Measurements from ENCODE around the gene ATP9B.

Gene ATP9B

DNA sequence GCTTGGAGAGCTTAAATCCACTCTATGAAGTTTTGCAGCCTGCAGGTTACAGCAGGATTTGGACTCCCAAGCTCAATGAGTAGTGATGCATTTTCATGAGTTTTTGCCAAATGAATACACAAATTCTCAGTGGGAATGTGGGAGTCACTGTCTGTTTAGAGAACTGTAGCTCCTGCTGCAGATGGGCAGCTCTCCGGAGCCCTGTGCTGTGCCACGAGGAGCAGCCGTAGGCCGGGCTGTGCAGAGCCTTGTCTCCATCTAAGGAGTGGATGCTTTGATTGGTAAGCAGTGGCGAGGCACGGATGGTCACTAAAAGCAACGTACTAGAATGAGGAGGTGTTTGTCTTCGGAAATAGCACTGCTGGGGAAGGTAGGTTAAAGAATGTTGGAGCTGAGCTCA, 230.5 kb downstream of the ATP9B start:
- Histone ChIP-seq H3K9me3 (ENCODE audit: severe bottlenecking) (no peaks in the 10 kb centered on the region), H3K4me3 (ENCODE audit: severe bottlenecking) (no peak overlapping the region), H3K4me1 (ENCODE audit: insufficient read depth, poor library complexity, severe bottlenecking) (no peaks in the 10 kb centered on the region), H3K27ac (ENCODE audit: poor library complexity, severe bottlenecking) (no peak overlapping the region), H3K36me3 (ENCODE audit: low read depth) (no peaks in the 10 kb centered on the region), H3K27me3 (ENCODE audit: insufficient read depth, poor library complexity, severe bottlenecking) (no peaks in the 10 kb centered on the region)
- TF ChIP-seq, protein P1, sequence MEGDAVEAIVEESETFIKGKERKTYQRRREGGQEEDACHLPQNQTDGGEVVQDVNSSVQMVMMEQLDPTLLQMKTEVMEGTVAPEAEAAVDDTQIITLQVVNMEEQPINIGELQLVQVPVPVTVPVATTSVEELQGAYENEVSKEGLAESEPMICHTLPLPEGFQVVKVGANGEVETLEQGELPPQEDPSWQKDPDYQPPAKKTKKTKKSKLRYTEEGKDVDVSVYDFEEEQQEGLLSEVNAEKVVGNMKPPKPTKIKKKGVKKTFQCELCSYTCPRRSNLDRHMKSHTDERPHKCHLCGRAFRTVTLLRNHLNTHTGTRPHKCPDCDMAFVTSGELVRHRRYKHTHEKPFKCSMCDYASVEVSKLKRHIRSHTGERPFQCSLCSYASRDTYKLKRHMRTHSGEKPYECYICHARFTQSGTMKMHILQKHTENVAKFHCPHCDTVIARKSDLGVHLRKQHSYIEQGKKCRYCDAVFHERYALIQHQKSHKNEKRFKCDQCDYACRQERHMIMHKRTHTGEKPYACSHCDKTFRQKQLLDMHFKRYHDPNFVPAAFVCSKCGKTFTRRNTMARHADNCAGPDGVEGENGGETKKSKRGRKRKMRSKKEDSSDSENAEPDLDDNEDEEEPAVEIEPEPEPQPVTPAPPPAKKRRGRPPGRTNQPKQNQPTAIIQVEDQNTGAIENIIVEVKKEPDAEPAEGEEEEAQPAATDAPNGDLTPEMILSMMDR (IDR thresholded peaks at IDR 0.05; ENCODE audit: poor library complexity, severe bottlenecking), result no peak
- DNase-seq (ENCODE audit: low spot score) (no peak), ATAC-seq (ENCODE audit: low read depth) (no peak)

DNA sequence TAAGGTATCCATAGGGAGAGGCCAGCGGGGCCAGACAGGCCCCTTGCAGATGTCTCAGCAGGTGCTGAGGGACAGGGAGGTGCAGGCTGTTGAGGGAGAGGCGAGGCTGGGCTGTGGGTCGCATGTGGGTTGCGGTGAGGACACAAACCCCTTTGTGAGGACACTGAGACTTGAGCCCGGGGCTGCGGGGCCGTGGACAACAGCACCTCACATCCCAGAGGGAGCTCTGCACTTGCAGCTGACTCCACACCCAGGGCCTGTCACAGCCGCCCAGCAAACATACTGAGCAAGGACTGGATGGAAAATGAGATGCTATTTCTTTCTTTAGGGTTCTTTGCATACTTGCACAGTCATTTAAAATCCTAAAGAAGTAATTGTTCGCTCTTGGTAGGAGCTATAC, 231.2 kb downstream of the ATP9B start:
- no peak for ATAC-seq (ENCODE audit: low read depth)
- TF ChIP-seq, protein P1 (IDR thresholded peaks at IDR 0.05; ENCODE audit: poor library complexity, severe bottlenecking), result no peak
- no peak for DNase-seq (ENCODE audit: low spot score)
- Histone ChIP-seq H3K4me3 (ENCODE audit: severe bottlenecking) (no peak overlapping the region), H3K36me3 (ENCODE audit: low read depth) (no peaks in the 10 kb centered on the region; the same call in 1 of the 2 replicates), H3K9me3 (ENCODE audit: severe bottlenecking) (no peaks in the 10 kb centered on the region), H3K27ac (ENCODE audit: poor library complexity, severe bottlenecking) (no peak overlapping the region), H3K27me3 (ENCODE audit: insufficient read depth, poor library complexity, severe bottlenecking) (no peaks in the 10 kb centered on the region), H3K4me1 (ENCODE audit: insufficient read depth, poor library complexity, severe bottlenecking) (no peaks in the 10 kb centered on the region)

DNA sequence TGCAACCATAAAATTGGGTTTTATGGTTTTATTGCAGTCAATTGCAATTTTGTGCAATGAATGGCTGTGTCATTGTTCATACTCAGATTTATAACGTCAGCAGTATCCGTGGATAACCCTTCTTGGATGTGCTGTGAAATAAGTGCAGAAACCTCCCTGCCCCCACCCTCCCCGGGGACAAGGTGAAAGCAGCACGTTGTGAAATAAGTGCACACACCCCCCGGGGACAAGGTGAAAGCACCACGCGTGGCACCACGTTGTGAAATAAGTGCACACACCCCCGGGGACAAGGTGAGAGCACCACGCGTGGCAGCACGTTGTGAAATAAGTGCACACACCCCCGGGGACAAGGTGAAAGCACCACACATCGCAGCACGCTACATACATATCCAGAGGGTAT, 232.9 kb downstream of the ATP9B start:
- no peaks in the 10 kb centered on the region for H3K27me3 ChIP-seq (ENCODE audit: insufficient read depth, poor library complexity, severe bottlenecking)
- H3K36me3 ChIP-seq (ENCODE audit: low read depth), result peaks cover 4% of the 10 kb centered on the region; the same call in 1 of the 2 replicates
- H3K9me3 ChIP-seq (ENCODE audit: severe bottlenecking), result no peaks in the 10 kb centered on the region
- no peak for ATAC-seq (ENCODE audit: low read depth)
- H3K4me1 ChIP-seq (ENCODE audit: insufficient read depth, poor library complexity, severe bottlenecking), result no peaks in the 10 kb centered on the region
- H3K4me3 ChIP-seq (ENCODE audit: severe bottlenecking), result no peak overlapping the region
- DNase-seq (ENCODE audit: low spot score), result no peak
- H3K27ac ChIP-seq (ENCODE audit: poor library complexity, severe bottlenecking), result no peak overlapping the region
- TF ChIP-seq, protein P1 (IDR thresholded peaks at IDR 0.05; ENCODE audit: poor library complexity, severe bottlenecking), result no peak

DNA sequence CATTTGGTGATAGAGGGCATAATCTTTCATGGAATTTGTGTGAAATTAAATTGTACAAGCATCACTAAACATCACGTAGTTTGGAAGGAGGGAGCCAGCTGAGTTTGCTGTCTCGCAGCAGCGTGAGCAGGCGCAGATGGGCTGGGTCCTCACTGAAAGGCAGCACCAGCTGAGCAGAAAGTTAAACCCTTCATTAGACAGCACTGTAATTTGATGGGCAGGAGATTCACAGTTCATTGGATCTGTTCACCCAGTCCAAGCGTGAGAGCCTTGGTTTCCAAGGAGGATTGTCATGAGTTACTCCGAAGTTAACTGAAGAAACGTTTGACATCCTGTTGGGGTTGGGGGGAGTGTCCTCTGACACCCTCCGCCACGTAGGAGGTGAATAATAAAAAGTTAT, 236.7 kb downstream of the ATP9B start:
- DNase-seq (ENCODE audit: low spot score) (no peak), ATAC-seq (ENCODE audit: low read depth) (no peak)
- no peaks in the 10 kb centered on the region for H3K27me3 ChIP-seq (ENCODE audit: insufficient read depth, poor library complexity, severe bottlenecking)
- no peak overlapping the region for H3K4me3 ChIP-seq (ENCODE audit: severe bottlenecking)
- TF ChIP-seq, protein P1 (IDR thresholded peaks at IDR 0.05; ENCODE audit: poor library complexity, severe bottlenecking), result no peak
- no peaks in the 10 kb centered on the region for H3K9me3 ChIP-seq (ENCODE audit: severe bottlenecking)
- no peak overlapping the region for H3K27ac ChIP-seq (ENCODE audit: poor library complexity, severe bottlenecking)
- peaks cover 7% of the 10 kb centered on the region; the same call in 1 of the 2 replicates for H3K36me3 ChIP-seq (ENCODE audit: low read depth)
- no peaks in the 10 kb centered on the region for H3K4me1 ChIP-seq (ENCODE audit: insufficient read depth, poor library complexity, severe bottlenecking)

DNA sequence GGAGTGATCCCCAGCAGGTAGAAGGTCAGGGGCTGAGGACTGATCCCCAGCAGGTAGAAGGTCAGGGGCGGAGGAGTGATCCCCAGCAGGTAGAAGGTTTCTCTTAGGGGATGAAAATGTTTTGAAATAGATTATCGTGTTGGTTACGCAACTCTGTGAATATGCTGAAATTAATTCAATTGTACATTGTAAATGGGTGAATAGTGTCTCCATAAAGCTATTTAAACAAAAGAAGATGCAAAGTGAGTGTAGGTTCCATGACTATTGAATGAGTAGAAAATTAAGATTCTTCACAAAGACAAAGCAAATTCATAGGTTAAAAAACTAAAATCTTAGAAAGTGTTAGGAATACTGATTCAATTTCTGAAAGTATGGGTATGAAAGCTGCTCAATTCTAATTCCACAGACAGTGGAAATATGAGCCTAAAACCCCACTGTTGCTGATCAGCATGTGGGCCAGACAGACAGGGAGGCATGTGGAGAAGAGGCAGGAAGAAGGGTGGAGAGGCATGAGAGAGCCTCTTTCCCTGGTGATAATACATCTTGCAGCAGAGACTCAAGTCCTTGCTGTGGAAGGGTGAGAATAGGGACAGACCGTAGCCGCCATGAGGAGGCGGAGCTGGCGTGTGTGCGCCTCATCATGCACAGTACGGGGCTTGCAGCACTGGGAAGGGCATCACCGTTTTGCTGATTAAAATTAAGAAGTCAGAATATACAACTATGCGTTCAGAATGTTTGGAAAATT, 240.6 kb downstream of the ATP9B start:
- ATAC-seq (ENCODE audit: low read depth), result no peak
- no peak for DNase-seq (ENCODE audit: low spot score)
- H3K36me3 ChIP-seq (ENCODE audit: low read depth), result peaks cover 7% of the 10 kb centered on the region; the same call in 1 of the 2 replicates
- TF ChIP-seq, protein P1 (IDR thresholded peaks at IDR 0.05; ENCODE audit: poor library complexity, severe bottlenecking), result no peak
- no peak overlapping the region for H3K4me3 ChIP-seq (ENCODE audit: severe bottlenecking)
- no peaks in the 10 kb centered on the region for H3K4me1 ChIP-seq (ENCODE audit: insufficient read depth, poor library complexity, severe bottlenecking)
- no peaks in the 10 kb centered on the region for H3K9me3 ChIP-seq (ENCODE audit: severe bottlenecking)
- no peaks in the 10 kb centered on the region for H3K27me3 ChIP-seq (ENCODE audit: insufficient read depth, poor library complexity, severe bottlenecking)
- no peak overlapping the region for H3K27ac ChIP-seq (ENCODE audit: poor library complexity, severe bottlenecking)
